PC-3 (cell line): Measurements from ENCODE around the gene CLMP. TPM values are rescaled to one million over a fixed set of nuclear protein-coding genes. Genes with fewer than 3 reads are reported as not detected.
A peak's percentile ranks its signal among the peaks of the same experiment; 100 is the strongest.

Source experiments
- ATAC-seq: fragments of 200-7000 bp; cut with Tn5 transposase; 2 replicates; pipeline ENCODE4 v1.9.1; 2020; ENCODE audit warnings: mild to moderate bottlenecking, moderate library complexity
- BruUV-seq: library from RNA; stranded (reverse); fragments of 400-500 nt; replicated peaks from 2 replicates; lab custom pipeline; 2021; lab: Mats Ljungman, UMichigan
- CTCF ChIA-PET: fragments of 300-600 bp; sonication (Branson Sonifier 250); formaldehyde crosslinking; loops from one replicate; lab custom pipeline; 2022; ENCODE audit warnings: antibody characterized with exemption; lab: Charles Lee
- POLR2A ChIA-PET: fragments of 300-600 bp; sonication (Branson Sonifier 250); formaldehyde crosslinking; loops from one replicate; lab custom pipeline; 2022; ENCODE audit warnings: antibody characterized with exemption; ENCODE audit not compliant: unreplicated experiment; lab: Charles Lee
- DNase-seq: peaks from one replicate; pipeline ENCODE4 v3.0.0-alpha.2; 2015
- H2AFZ ChIP-seq: fragments of 300-600 bp; sonication (generic); 2 replicates; pipeline ENCODE4 v1.6.0; 2016; ENCODE audit warnings: antibody characterized with exemption, low read length
- H3F3A ChIP-seq: fragments of 300-600 bp; sonication (generic); one replicate; pipeline ENCODE4 v1.6.0; 2017; ENCODE audit warnings: antibody characterized with exemption, low read length, control low read depth, mild to moderate bottlenecking; ENCODE audit not compliant: unreplicated experiment
- H3K27ac ChIP-seq: fragments of 300-600 bp; sonication (generic); 2 replicates; pipeline ENCODE4 v1.5.1; 2016; ENCODE audit warnings: mild to moderate bottlenecking, low read length
- H3K27me3 ChIP-seq: fragments of 300-600 bp; sonication (generic); 2 replicates; pipeline ENCODE4 v1.6.1; 2016; ENCODE audit warnings: low read length, mixed read lengths
- H3K36me3 ChIP-seq: fragments of 300-600 bp; sonication (generic); 2 replicates; pipeline ENCODE4 v1.6.1; 2016; ENCODE audit warnings: low read depth, mixed run types, low read length, mixed read lengths
- H3K4me1 ChIP-seq: fragments of 300-600 bp; sonication (generic); 2 replicates; pipeline ENCODE4 v1.5.1; 2016; ENCODE audit warnings: low read length; ENCODE audit not compliant: insufficient read depth
- H3K4me2 ChIP-seq: fragments of 300-600 bp; sonication (generic); 2 replicates; pipeline ENCODE4 v1.6.0; 2016; ENCODE audit warnings: low read length
- H3K4me3 ChIP-seq: fragments of 300-600 bp; sonication (generic); 2 replicates; pipeline ENCODE4 v1.5.1; 2016; ENCODE audit warnings: mild to moderate bottlenecking, low read length, mixed read lengths
- H3K79me2 ChIP-seq: fragments of 300-600 bp; sonication (generic); 2 replicates; pipeline ENCODE4 v1.6.1; 2017; ENCODE audit warnings: low read length, mixed read lengths
- H3K9ac ChIP-seq: fragments of 300-600 bp; sonication (generic); 2 replicates; pipeline ENCODE4 v1.6.0; 2016; ENCODE audit warnings: mild to moderate bottlenecking, low read length
- H3K9me2 ChIP-seq: fragments of 300-600 bp; sonication (generic); replicated peaks from 2 replicates; pipeline ENCODE4 v1.6.1; 2016; ENCODE audit warnings: mixed run types, low read length, mixed read lengths
- H3K9me3 ChIP-seq: fragments of 300-600 bp; sonication (generic); 2 replicates; pipeline ENCODE4 v1.6.1; 2016; ENCODE audit warnings: low read length, mixed read lengths
- H4K20me1 ChIP-seq: fragments of 300-600 bp; sonication (generic); 2 replicates; pipeline ENCODE4 v1.6.1; 2016; ENCODE audit warnings: low read length, mixed read lengths
- CTCF ChIP-seq: fragments of 300-600 bp; sonication (generic); conservative IDR thresholded peaks from 2 replicates; pipeline ENCODE4 v1.5.1; 2017; ENCODE audit warnings: antibody characterized with exemption, low read depth, mild to moderate bottlenecking, low read length
- EZH2 ChIP-seq: fragments of 300-600 bp; sonication (generic); IDR thresholded peaks from one replicate; pipeline ENCODE4 v1.6.1; 2017; ENCODE audit warnings: antibody characterized with exemption, mild to moderate bottlenecking, low read length; ENCODE audit not compliant: unreplicated experiment
- EZH2phosphoT487 ChIP-seq: fragments of 300-600 bp; sonication (generic); IDR thresholded peaks from 2 replicates; pipeline ENCODE4 v1.6.1; 2018; ENCODE audit warnings: mild to moderate bottlenecking, antibody characterized with exemption, low read length, borderline replicate concordance
- intact Hi-C: fragments of 100-400 bp; cut with micrococcal nuclease; formaldehyde crosslinking; loops from 2 replicates; pipeline ENCODE4 v1.9.0; 2023
- total RNA-seq: library from RNA; depleted of rRNA; stranded (reverse); fragments of >200 nt; gene quantifications from 2 replicates; pipeline ENCODE4 v1.2.3, GENCODE V29; 2014

The CLMP gene
- total RNA-seq, 1 experiment from 2014 or later: 30.4 TPM

GRCh38 chr11:123187665-123188507 lies 7.2 kb downstream of the CLMP start:
- BruUV-seq: no TSS peak

GRCh38 chr11:123187248-123187647 lies 7.8 kb downstream of the CLMP start:
- ChIA-PET CTCF (no interaction called here), POLR2A (no interaction called here)
- Histone ChIP-seq H3K27me3 (no peaks in the 10 kb centered on the region), H3K36me3 (0 out of 2 replicates have a peak, but pooled peaks cover 5% of the 10 kb centered on the region), H3K79me2 (peaks cover 70% of the 10 kb centered on the region), H3K27ac (peak overlapping the region; percentile 86), H3K9me2 (no peaks in the 10 kb centered on the region), H3K9me3 (no peaks in the 10 kb centered on the region), H3K4me3 (no peak overlapping the region), H4K20me1 (no peaks in the 10 kb centered on the region), H3K4me1 (peaks cover 63% of the 10 kb centered on the region), H3K4me2 (0 out of 2 replicates have a peak overlapping the region, but pooled peaks have one; percentile 72), H3K9ac (no peak overlapping the region; the same call in 1 of the 2 replicates), H3F3A (no peaks in the 10 kb centered on the region), H2AFZ (no peak overlapping the region)
- BruUV-seq: no TSS peak
- intact Hi-C loops: no loop called here
- TF ChIP-seq CTCF (no peak), EZH2phosphoT487 (no peak), EZH2 (no peak)
- ATAC-seq (no peak), DNase-seq (no peak)

More at GRCh38 chr11:123187665-123188507, 7.2 kb downstream of the CLMP start:
- peak overlapping the region; percentile 30 for H3K9ac ChIP-seq
- H2AFZ ChIP-seq: 0 out of 2 replicates have a peak overlapping the region, but pooled peaks have one; percentile 8
- peak overlapping the region; percentile 27; the same call in 1 of the 2 replicates for H3K4me3 ChIP-seq
- H3K36me3 ChIP-seq: 0 out of 2 replicates have a peak, but pooled peaks cover 5% of the 10 kb centered on the region
- CTCF ChIA-PET: interaction anchor here (0.9 to 1.3 kb wide), 3 partner anchors 59 to 85 kb away, joined by 3 to 7 read pairs (median 3); no protein-coding TSS in a partner anchor
- POLR2A ChIA-PET: no interaction called here
- peak overlapping the region; percentile 86 for H3K27ac ChIP-seq
- no peak for TF ChIP-seq EZH2
- no peak for TF ChIP-seq CTCF
- TF ChIP-seq EZH2phosphoT487: no peak
- H3K79me2 ChIP-seq: peaks cover 73% of the 10 kb centered on the region
- DNase-seq (no peak), ATAC-seq (no peak)
- H3K9me3 ChIP-seq: no peaks in the 10 kb centered on the region
- H3K27me3 ChIP-seq: no peaks in the 10 kb centered on the region
- H4K20me1 ChIP-seq: no peaks in the 10 kb centered on the region
- no peaks in the 10 kb centered on the region for H3K9me2 ChIP-seq
- intact Hi-C loops: loop anchor here (2.0 kb wide), 1 partner anchor 15 kb away; no protein-coding TSS in a partner anchor
- peaks cover 64% of the 10 kb centered on the region for H3K4me1 ChIP-seq
- H3K4me2 ChIP-seq: peak overlapping the region; percentile 72
- H3F3A ChIP-seq: no peaks in the 10 kb centered on the region
